ENCODE data around the gene MRPL2.

- TF ChIP-seq, protein P1, sequence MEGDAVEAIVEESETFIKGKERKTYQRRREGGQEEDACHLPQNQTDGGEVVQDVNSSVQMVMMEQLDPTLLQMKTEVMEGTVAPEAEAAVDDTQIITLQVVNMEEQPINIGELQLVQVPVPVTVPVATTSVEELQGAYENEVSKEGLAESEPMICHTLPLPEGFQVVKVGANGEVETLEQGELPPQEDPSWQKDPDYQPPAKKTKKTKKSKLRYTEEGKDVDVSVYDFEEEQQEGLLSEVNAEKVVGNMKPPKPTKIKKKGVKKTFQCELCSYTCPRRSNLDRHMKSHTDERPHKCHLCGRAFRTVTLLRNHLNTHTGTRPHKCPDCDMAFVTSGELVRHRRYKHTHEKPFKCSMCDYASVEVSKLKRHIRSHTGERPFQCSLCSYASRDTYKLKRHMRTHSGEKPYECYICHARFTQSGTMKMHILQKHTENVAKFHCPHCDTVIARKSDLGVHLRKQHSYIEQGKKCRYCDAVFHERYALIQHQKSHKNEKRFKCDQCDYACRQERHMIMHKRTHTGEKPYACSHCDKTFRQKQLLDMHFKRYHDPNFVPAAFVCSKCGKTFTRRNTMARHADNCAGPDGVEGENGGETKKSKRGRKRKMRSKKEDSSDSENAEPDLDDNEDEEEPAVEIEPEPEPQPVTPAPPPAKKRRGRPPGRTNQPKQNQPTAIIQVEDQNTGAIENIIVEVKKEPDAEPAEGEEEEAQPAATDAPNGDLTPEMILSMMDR (optimal IDR thresholded peaks at IDR 0.05 in 1 of 3, IDR thresholded peaks at IDR 0.05 in 1 of 3, conservative IDR thresholded peaks at IDR 0.05 in 1 of 3; ENCODE audit: extremely low read depth in 1 of 3, insufficient read depth in 2 of 3, low read length in 3 of 3): no peak
- TF ChIP-seq EZH2 (IDR thresholded peaks at IDR 0.05; ENCODE audit: low read length): no peak
Observed at GRCh38 chr6:43091436-43091991, 32.3 kb upstream of the MRPL2 start.
